GM23338 (cell line): ENCODE results near the gene RGL1. TPM values are rescaled to one million over a fixed set of nuclear protein-coding genes. Genes with fewer than 3 reads are reported as not detected.

Experiments
- ATAC-seq: fragments of 200-7000 bp; cut with Tn5 transposase; 3 replicates; pipeline ENCODE4 v1.9.1; 2020
- DNase-seq: peaks from one replicate; pipeline ENCODE4 v3.0.0-alpha.2; 2015; ENCODE audit warnings: low spot score
- H2AFZ ChIP-seq: fragments of 200-600 bp; sonication (generic); 2 replicates; pipeline ENCODE4 v1.8.0; 2016; ENCODE audit warnings: antibody characterized with exemption, mild to moderate bottlenecking, moderate library complexity
- H3F3A ChIP-seq: fragments of 200-600 bp; sonication (generic); replicated peaks from 2 replicates; pipeline ENCODE4 v1.8.0; 2017; ENCODE audit warnings: antibody characterized with exemption, mixed run types, low read depth
- H3K27ac ChIP-seq: fragments of 200-600 bp; sonication (generic); 2 replicates; pipeline ENCODE4 v1.6.1; 2016; ENCODE audit warnings: low read depth
- H3K27me3 ChIP-seq: fragments of 200-600 bp; sonication (generic); 2 replicates; pipeline ENCODE4 v1.8.0; 2016; ENCODE audit warnings: mild to moderate bottlenecking, mixed run types, moderate library complexity; ENCODE audit not compliant: insufficient read depth
- H3K36me3 ChIP-seq: fragments of 200-600 bp; sonication (generic); 2 replicates; pipeline ENCODE4 v1.8.0; 2016; ENCODE audit warnings: mild to moderate bottlenecking; ENCODE audit not compliant: insufficient read depth
- H3K4me1 ChIP-seq: fragments of 200-600 bp; sonication (generic); 2 replicates; pipeline ENCODE4 v1.8.0; 2016; ENCODE audit warnings: mild to moderate bottlenecking, moderate library complexity; ENCODE audit not compliant: insufficient read depth
- H3K4me2 ChIP-seq: fragments of 200-600 bp; sonication (generic); 2 replicates; pipeline ENCODE4 v1.7.1; 2017; ENCODE audit warnings: mixed run types
- H3K4me3 ChIP-seq: fragments of 200-600 bp; sonication (generic); 2 replicates; pipeline ENCODE4 v1.6.1; 2016; ENCODE audit warnings: mixed run types
- H3K79me2 ChIP-seq: fragments of 200-600 bp; sonication (generic); replicated peaks from 2 replicates; pipeline ENCODE4 v1.8.0; 2017; ENCODE audit warnings: mild to moderate bottlenecking; ENCODE audit not compliant: insufficient read depth
- H3K9me2 ChIP-seq: fragments of 200-600 bp; sonication (generic); 2 replicates; pipeline ENCODE4 v1.8.0; 2017; ENCODE audit not compliant: insufficient read depth
- H4K20me1 ChIP-seq: fragments of 200-600 bp; sonication (generic); replicated peaks from 2 replicates; pipeline ENCODE4 v1.8.0; 2017; ENCODE audit warnings: mild to moderate bottlenecking; ENCODE audit not compliant: insufficient read depth
- H3K27ac Mint-ChIP-seq: 2 replicates; pipeline ENCODE4 v1.8.0; 2020; ENCODE audit warnings: inconsistent platforms, mild to moderate bottlenecking, moderate library complexity, mixed read lengths
- H3K27me3 Mint-ChIP-seq: 3 replicates; pipeline ENCODE4 v1.8.0; 2022; ENCODE audit warnings: low read depth, mild to moderate bottlenecking, moderate library complexity, mixed read lengths, inconsistent platforms; ENCODE audit not compliant: insufficient read depth, poor library complexity
- H3K36me3 Mint-ChIP-seq: 3 replicates; pipeline ENCODE4 v1.8.0; 2021; ENCODE audit warnings: low read depth, mild to moderate bottlenecking, inconsistent platforms, moderate library complexity, mixed read lengths
- H3K4me1 Mint-ChIP-seq: 3 replicates; pipeline ENCODE4 v1.8.0; 2020; ENCODE audit warnings: mild to moderate bottlenecking, inconsistent platforms, mixed read lengths
- H3K4me3 Mint-ChIP-seq: 3 replicates; pipeline ENCODE4 v1.8.0; 2021; ENCODE audit warnings: moderate library complexity, mild to moderate bottlenecking, inconsistent platforms, mixed read lengths
- H3K9me3 Mint-ChIP-seq: 3 replicates; pipeline ENCODE4 v1.8.0; 2020; ENCODE audit warnings: moderate library complexity, mild to moderate bottlenecking, inconsistent platforms, mixed read lengths
- CREB1 ChIP-seq: fragments of 250-450 bp; sonication (Bioruptor Pico); IDR thresholded peaks from 2 replicates; pipeline ENCODE4 v1.5.0; 2020; ENCODE audit warnings: low read depth, mild to moderate bottlenecking, moderate library complexity
- CTCF ChIP-seq, 2 experiments: fragments of 200-600 bp in 1 of 2; sonication (generic) in 1 of 2; conservative IDR thresholded peaks; 2 replicates each; pipeline versions ENCODE4 v1.5.1 to v1.6.1; 2016 to 2017; ENCODE audit warnings: antibody characterized with exemption in 2 of 2, low read depth in 2 of 2, mild to moderate bottlenecking in 2 of 2, moderate library complexity in 1 of 2
- ETS1 ChIP-seq: IDR thresholded peaks from 2 replicates; pipeline ENCODE4 v1.6.1; 2016; ENCODE audit warnings: antibody characterized with exemption
- EZH2 ChIP-seq: fragments of 200-600 bp; sonication (generic); IDR thresholded peaks from one replicate; pipeline ENCODE4 v1.8.0; 2017; ENCODE audit warnings: antibody characterized with exemption, mild to moderate bottlenecking, low read depth; ENCODE audit not compliant: unreplicated experiment
- EZH2phosphoT487 ChIP-seq: fragments of 200-600 bp; sonication (generic); IDR thresholded peaks from one replicate; pipeline ENCODE4 v1.8.1; 2018; ENCODE audit warnings: antibody characterized with exemption; ENCODE audit not compliant: unreplicated experiment
- JUNB ChIP-seq: IDR thresholded peaks from one replicate; pipeline ENCODE4 v1.6.1; 2016; ENCODE audit warnings: antibody characterized with exemption; ENCODE audit not compliant: unreplicated experiment
- NANOG ChIP-seq: IDR thresholded peaks from 2 replicates; pipeline ENCODE4 v1.6.1; 2016; ENCODE audit warnings: antibody characterized with exemption, borderline replicate concordance
- POLR2AphosphoS5 ChIP-seq: IDR thresholded peaks from 2 replicates; pipeline ENCODE4 v1.6.1; 2016; ENCODE audit warnings: antibody characterized with exemption, low read depth
- STAT1 ChIP-seq: IDR thresholded peaks from one replicate; pipeline ENCODE4 v1.6.1; 2016; ENCODE audit warnings: antibody characterized with exemption; ENCODE audit not compliant: unreplicated experiment
- ZNF114 ChIP-seq: fragments of 250-450 bp; sonication (Bioruptor Pico); IDR thresholded peaks from 2 replicates; pipeline ENCODE4 v1.5.0; 2020; ENCODE audit warnings: mild to moderate bottlenecking, moderate library complexity
- ZNF331 ChIP-seq: fragments of 250-450 bp; sonication (Bioruptor Pico); IDR thresholded peaks from 2 replicates; pipeline ENCODE4 v1.5.0; 2020; ENCODE audit warnings: low read depth, mild to moderate bottlenecking, moderate library complexity
- polyA plus RNA-seq: library from polyadenylated mRNA; unstranded; fragments of >200 nt; fragmentation: Nextera tagmentation; extraction: Ambion mirVana; gene quantifications from 2 replicates; pipeline ENCODE4 v1.2.1, GENCODE V29; 2016
- total RNA-seq: library from RNA; depleted of rRNA; stranded (reverse); fragments of >200 nt; shearing (Covaris generic); gene quantifications from 2 replicates; pipeline ENCODE4 v1.2.3, GENCODE V29; 2014
- TF ChIP-seq, protein P1 (sequence below): IDR thresholded peaks from one replicate; pipeline ENCODE4 v1.6.1; 2018; ENCODE audit warnings: antibody characterized with exemption; ENCODE audit not compliant: unreplicated experiment
- TF ChIP-seq, protein P2 (sequence below): fragments of 250-450 bp; sonication (Bioruptor Pico); IDR thresholded peaks from 2 replicates; pipeline ENCODE4 v1.5.0; 2020; ENCODE audit warnings: mild to moderate bottlenecking, moderate library complexity

The RGL1 gene
- total and polyA plus RNA-seq, 2 experiments from 2014 or later, result 0.91 to 2.6 TPM

- Mint-ChIP-seq H3K9me3 (peaks cover 23% of the 10 kb centered on the region), H3K36me3 (peaks cover 13% of the 10 kb centered on the region; the same call in 2 of the 3 replicates), H3K27me3 (no peaks in the 10 kb centered on the region), H3K27ac (no peak overlapping the region), H3K4me1 (peaks cover 3% of the 10 kb centered on the region; the same call in 1 of the 3 replicates), H3K4me3 (no peak overlapping the region)
- Histone ChIP-seq H3K27ac (no peak overlapping the region), H3K9me2 (0 out of 2 replicates have a peak, but pooled peaks cover 6% of the 10 kb centered on the region), H3K4me3 (no peak overlapping the region), H3K36me3 (peaks cover 17% of the 10 kb centered on the region), H2AFZ (no peak overlapping the region), H3K27me3 (no peaks in the 10 kb centered on the region), H3K4me1 (no peaks in the 10 kb centered on the region), H4K20me1 (no peaks in the 10 kb centered on the region), H3K4me2 (no peak overlapping the region), H3F3A (no peaks in the 10 kb centered on the region), H3K79me2 (no peaks in the 10 kb centered on the region)
- no peak for TF ChIP-seq CTCF (conservative IDR thresholded peaks at IDR 0.05; ENCODE audit: low read depth in 2 of 2)
- no peak for TF ChIP-seq ZNF331 (CRISPR knock-in tag)
- TF ChIP-seq, protein P1, sequence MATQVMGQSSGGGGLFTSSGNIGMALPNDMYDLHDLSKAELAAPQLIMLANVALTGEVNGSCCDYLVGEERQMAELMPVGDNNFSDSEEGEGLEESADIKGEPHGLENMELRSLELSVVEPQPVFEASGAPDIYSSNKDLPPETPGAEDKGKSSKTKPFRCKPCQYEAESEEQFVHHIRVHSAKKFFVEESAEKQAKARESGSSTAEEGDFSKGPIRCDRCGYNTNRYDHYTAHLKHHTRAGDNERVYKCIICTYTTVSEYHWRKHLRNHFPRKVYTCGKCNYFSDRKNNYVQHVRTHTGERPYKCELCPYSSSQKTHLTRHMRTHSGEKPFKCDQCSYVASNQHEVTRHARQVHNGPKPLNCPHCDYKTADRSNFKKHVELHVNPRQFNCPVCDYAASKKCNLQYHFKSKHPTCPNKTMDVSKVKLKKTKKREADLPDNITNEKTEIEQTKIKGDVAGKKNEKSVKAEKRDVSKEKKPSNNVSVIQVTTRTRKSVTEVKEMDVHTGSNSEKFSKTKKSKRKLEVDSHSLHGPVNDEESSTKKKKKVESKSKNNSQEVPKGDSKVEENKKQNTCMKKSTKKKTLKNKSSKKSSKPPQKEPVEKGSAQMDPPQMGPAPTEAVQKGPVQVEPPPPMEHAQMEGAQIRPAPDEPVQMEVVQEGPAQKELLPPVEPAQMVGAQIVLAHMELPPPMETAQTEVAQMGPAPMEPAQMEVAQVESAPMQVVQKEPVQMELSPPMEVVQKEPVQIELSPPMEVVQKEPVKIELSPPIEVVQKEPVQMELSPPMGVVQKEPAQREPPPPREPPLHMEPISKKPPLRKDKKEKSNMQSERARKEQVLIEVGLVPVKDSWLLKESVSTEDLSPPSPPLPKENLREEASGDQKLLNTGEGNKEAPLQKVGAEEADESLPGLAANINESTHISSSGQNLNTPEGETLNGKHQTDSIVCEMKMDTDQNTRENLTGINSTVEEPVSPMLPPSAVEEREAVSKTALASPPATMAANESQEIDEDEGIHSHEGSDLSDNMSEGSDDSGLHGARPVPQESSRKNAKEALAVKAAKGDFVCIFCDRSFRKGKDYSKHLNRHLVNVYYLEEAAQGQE, result no peak
- no peak for TF ChIP-seq STAT1
- no peak for TF ChIP-seq EZH2phosphoT487
- TF ChIP-seq, protein P2, sequence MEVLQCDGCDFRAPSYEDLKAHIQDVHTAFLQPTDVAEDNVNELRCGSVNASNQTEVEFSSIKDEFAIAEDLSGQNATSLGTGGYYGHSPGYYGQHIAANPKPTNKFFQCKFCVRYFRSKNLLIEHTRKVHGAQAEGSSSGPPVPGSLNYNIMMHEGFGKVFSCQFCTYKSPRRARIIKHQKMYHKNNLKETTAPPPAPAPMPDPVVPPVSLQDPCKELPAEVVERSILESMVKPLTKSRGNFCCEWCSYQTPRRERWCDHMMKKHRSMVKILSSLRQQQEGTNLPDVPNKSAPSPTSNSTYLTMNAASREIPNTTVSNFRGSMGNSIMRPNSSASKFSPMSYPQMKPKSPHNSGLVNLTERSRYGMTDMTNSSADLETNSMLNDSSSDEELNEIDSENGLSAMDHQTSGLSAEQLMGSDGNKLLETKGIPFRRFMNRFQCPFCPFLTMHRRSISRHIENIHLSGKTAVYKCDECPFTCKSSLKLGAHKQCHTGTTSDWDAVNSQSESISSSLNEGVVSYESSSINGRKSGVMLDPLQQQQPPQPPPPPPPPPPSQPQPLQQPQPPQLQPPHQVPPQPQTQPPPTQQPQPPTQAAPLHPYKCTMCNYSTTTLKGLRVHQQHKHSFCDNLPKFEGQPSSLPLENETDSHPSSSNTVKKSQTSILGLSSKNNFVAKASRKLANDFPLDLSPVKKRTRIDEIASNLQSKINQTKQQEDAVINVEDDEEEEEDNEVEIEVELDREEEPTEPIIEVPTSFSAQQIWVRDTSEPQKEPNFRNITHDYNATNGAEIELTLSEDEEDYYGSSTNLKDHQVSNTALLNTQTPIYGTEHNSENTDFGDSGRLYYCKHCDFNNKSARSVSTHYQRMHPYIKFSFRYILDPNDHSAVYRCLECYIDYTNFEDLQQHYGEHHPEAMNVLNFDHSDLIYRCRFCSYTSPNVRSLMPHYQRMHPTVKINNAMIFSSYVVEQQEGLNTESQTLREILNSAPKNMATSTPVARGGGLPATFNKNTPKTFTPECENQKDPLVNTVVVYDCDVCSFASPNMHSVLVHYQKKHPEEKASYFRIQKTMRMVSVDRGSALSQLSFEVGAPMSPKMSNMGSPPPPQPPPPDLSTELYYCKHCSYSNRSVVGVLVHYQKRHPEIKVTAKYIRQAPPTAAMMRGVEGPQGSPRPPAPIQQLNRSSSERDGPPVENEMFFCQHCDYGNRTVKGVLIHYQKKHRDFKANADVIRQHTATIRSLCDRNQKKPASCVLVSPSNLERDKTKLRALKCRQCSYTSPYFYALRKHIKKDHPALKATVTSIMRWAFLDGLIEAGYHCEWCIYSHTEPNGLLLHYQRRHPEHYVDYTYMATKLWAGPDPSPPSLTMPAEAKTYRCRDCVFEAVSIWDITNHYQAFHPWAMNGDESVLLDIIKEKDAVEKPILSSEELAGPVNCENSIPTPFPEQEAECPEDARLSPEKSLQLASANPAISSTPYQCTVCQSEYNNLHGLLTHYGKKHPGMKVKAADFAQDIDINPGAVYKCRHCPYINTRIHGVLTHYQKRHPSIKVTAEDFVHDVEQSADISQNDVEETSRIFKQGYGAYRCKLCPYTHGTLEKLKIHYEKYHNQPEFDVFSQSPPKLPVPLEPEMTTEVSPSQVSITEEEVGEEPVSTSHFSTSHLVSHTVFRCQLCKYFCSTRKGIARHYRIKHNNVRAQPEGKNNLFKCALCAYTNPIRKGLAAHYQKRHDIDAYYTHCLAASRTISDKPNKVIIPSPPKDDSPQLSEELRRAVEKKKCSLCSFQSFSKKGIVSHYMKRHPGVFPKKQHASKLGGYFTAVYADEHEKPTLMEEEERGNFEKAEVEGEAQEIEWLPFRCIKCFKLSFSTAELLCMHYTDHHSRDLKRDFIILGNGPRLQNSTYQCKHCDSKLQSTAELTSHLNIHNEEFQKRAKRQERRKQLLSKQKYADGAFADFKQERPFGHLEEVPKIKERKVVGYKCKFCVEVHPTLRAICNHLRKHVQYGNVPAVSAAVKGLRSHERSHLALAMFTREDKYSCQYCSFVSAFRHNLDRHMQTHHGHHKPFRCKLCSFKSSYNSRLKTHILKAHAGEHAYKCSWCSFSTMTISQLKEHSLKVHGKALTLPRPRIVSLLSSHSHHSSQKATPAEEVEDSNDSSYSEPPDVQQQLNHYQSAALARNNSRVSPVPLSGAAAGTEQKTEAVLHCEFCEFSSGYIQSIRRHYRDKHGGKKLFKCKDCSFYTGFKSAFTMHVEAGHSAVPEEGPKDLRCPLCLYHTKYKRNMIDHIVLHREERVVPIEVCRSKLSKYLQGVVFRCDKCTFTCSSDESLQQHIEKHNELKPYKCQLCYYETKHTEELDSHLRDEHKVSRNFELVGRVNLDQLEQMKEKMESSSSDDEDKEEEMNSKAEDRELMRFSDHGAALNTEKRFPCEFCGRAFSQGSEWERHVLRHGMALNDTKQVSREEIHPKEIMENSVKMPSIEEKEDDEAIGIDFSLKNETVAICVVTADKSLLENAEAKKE (CRISPR knock-in tag), result no peak
- no peak for TF ChIP-seq ETS1
- TF ChIP-seq NANOG, result no peak
- no peak for TF ChIP-seq ZNF114 (CRISPR knock-in tag)
- no peak for TF ChIP-seq CREB1 (CRISPR knock-in tag)
- no peak for TF ChIP-seq EZH2
- TF ChIP-seq POLR2AphosphoS5, result no peak
- TF ChIP-seq JUNB, result no peak
- no peak for ATAC-seq
- DNase-seq, result no peak
Observed at GRCh38 chr1:183776731-183777130, 28.2 kb upstream of the RGL1 start.
